ENCODE results near the gene TM6SF1. TPM values are rescaled to one million over a fixed set of nuclear protein-coding genes. Genes with fewer than 3 reads are reported as not detected.
"Not testable (repeated sequence)": the region's sequence is repeated elsewhere in the genome, so short reads cannot be mapped to it uniquely, and the experiment has no call there.

Gene TM6SF1
- polyA plus RNA-seq, 3 donors = 1.2 to 3.3 (median 1.9) TPM

- no peak for DNase-seq (ENCODE audit: extremely low read depth in 1 of 11, low read depth in 9 of 11, low spot score in 4 of 11)
Measured at GRCh38 chr15:83160741-83161140, 53.3 kb downstream of the TM6SF1 start.

- no peak for DNase-seq (ENCODE audit: extremely low read depth in 1 of 11, low read depth in 9 of 11, low spot score in 4 of 11)
Measured at GRCh38 chr15:83163032-83163431, 55.6 kb downstream of the TM6SF1 start.

GRCh38 chr15:83164111-83164770 is 56.8 kb downstream of the TM6SF1 start:
- no peak for DNase-seq (ENCODE audit: extremely low read depth in 1 of 11, low read depth in 9 of 11, low spot score in 4 of 11)

GRCh38 chr15:83164771-83165404 is 57.4 kb downstream of the TM6SF1 start:
- DNase-seq (ENCODE audit: extremely low read depth in 1 of 11, low read depth in 9 of 11, low spot score in 4 of 11) = no peak

GRCh38 chr15:83166218-83166617 is 58.8 kb downstream of the TM6SF1 start:
- no peak for DNase-seq (ENCODE audit: extremely low read depth in 1 of 11, low read depth in 9 of 11, low spot score in 4 of 11)

- no peak for DNase-seq (ENCODE audit: extremely low read depth in 1 of 11, low read depth in 9 of 11, low spot score in 4 of 11)
Measured at GRCh38 chr15:83166830-83167229, 59.4 kb downstream of the TM6SF1 start.

GRCh38 chr15:83169576-83169975 is 62.1 kb downstream of the TM6SF1 start:
- not testable (repeated sequence) for DNase-seq (ENCODE audit: extremely low read depth in 1 of 11, low read depth in 9 of 11, low spot score in 4 of 11)

GRCh38 chr15:83170474-83171165 is 63.2 kb downstream of the TM6SF1 start:
- no peak for DNase-seq (ENCODE audit: extremely low read depth in 1 of 11, low read depth in 9 of 11, low spot score in 4 of 11)

GRCh38 chr15:83174891-83175290 is 67.4 kb downstream of the TM6SF1 start:
- DNase-seq (ENCODE audit: extremely low read depth in 1 of 11, low read depth in 9 of 11, low spot score in 4 of 11) = no peak

- DNase-seq (ENCODE audit: extremely low read depth in 1 of 11, low read depth in 9 of 11, low spot score in 4 of 11) = no peak
Measured at GRCh38 chr15:83178390-83178789, 70.9 kb downstream of the TM6SF1 start.

GRCh38 chr15:83178869-83179325 is 71.5 kb downstream of the TM6SF1 start:
- no peak for DNase-seq (ENCODE audit: extremely low read depth in 1 of 11, low read depth in 9 of 11, low spot score in 4 of 11)

GRCh38 chr15:83185561-83185960 is 78.1 kb downstream of the TM6SF1 start:
- no peak for DNase-seq (ENCODE audit: extremely low read depth in 1 of 11, low read depth in 9 of 11, low spot score in 4 of 11)

Other genes starting within 250 kb of the TM6SF1 start
- 10 to 100 TPM; 28.0 to 40.8 (median 31.1) TPM for gene HOMER2, start 154.9 kb upstream of the TM6SF1 start, polyA plus RNA-seq (ENCODE audit: insufficient read length in 3 of 3)
- 10 to 100 TPM; 39.4 to 47.9 (median 42.9) TPM for gene RAMAC, start 121.4 kb upstream of the TM6SF1 start, polyA plus RNA-seq (ENCODE audit: insufficient read length in 3 of 3)
- 10 to 100 TPM; 26.7 to 37.1 (median 29.0) TPM for gene C15orf40, start 96.0 kb upstream of the TM6SF1 start, polyA plus RNA-seq (ENCODE audit: insufficient read length in 3 of 3)
- gene BTBD1, start 40.4 kb upstream of the TM6SF1 start, polyA plus RNA-seq (ENCODE audit: insufficient read length in 3 of 3) = 10 to 100 TPM; 60.8 to 73.9 (median 62.0) TPM
- 100 to 1,000 TPM in 2 of 3 donors, 10 to 100 TPM in 1; 78.0 to 114 (median 101) TPM for gene HDGFL3, start 100.2 kb downstream of the TM6SF1 start, polyA plus RNA-seq (ENCODE audit: insufficient read length in 3 of 3)
- under 1 TPM; 0.13 to 0.23 (median 0.23) TPM for gene BNC1, start 177.0 kb downstream of the TM6SF1 start, polyA plus RNA-seq (ENCODE audit: insufficient read length in 3 of 3)